SK-N-DZ (cell line): Measurements from ENCODE around the gene LDLRAP1.
A peak's percentile ranks its signal among the peaks of the same experiment; 100 is the strongest.

Source experiments
- DNase-seq: peaks from one replicate; pipeline ENCODE4 v3.0.0-alpha.2; 2015; ENCODE audit warnings: low spot score

Gene LDLRAP1

DNA sequence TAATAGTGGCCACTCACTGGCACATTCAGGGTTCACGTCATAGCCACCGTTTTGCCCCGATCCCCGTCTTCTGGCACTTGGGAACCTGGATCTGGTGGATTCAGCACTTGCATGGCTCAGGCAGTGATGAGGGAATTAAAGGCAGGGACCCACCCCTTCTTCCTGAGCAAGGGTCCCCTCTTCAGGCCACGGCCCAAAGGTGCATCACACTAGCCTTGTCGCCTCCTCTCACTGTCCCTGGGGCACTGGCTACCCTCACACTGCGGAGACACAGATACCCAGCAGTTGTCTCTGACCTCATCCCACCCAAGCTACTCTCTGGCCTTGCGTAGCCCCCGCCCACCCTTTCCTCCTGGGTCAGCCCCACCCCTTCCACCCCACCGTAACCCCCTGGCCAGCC lies 19.9 kb upstream of the LDLRAP1 start:
- peak; percentile 55 for DNase-seq

DNA sequence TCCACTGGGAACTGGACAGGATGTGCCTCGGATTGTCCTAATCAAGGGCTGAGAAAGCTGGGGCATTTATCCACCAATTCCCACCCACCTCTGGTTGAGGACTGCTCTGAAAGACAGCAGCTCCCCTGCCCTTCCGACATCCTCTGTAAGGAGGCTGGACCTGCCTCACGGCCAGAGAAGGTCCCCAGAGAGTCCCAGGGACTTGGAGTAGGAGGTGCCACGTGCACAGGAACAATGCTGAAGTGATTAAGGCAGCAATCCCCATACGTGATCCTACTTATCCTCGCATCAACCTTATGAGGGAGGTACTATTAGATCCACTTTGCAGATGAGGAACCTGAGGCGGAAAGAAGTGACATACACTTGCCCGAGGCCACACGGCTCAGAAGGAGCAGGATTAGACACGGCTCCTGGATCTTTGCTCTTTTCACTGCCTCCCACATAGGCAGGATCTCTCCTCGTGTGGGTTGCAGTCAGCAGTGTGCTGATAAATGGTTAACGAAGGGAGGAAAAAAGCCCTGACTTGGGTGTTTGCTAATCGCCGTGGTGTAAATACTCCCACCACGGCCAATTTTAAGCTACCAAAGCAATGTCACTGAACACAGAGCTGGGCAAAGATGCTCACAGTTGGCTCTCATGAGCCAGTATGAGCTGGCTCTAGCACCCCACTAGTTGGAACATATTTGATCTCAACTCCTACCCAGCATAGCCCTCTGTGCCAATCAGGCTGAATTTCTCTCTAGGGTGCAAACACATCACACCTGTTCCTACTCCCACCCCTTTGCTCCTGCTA lies 18.6 kb upstream of the LDLRAP1 start:
- DNase-seq: no peak

GRCh38 chr1:25525361-25525688 lies 18.1 kb upstream of the LDLRAP1 start:
- DNase-seq: no peak

GRCh38 chr1:25526753-25527152 lies 16.7 kb upstream of the LDLRAP1 start:
- DNase-seq: no peak

- DNase-seq: no peak
Observed at GRCh38 chr1:25527226-25527846, 16.1 kb upstream of the LDLRAP1 start.

DNA sequence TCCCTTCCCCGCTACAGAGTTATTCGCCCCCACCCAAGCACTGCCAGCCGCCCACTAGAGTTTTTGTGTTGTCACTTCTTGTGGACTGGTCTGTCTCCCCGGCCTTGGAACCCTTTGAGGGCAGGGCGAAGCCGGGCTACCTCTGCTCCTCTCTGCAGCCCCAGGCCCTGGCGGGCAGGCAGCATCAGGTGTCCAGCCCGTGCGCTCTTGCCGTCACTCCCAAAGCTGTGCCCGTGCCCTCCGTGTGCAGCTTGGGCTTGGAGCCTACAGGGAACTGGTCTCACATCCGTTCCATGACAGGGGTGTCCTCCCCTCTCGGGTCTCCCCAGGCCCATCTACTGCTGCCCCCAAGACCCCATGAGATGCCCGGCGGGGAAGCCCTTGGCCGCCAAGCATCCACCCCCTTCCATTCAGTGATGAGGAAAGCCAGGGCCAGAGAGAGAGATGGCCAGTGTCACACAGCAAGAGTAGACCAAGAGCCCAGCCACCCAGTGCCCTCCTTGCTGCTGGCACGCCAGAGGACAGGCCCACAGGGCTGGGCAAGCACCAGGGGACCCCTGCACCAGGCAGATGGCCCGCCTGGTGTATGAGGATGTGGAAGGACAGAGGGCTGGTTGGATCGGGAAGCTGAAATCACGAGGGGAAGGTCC lies 15.3 kb upstream of the LDLRAP1 start:
- DNase-seq: no peak

- no peak for DNase-seq
Observed at GRCh38 chr1:25528881-25529517, 14.4 kb upstream of the LDLRAP1 start.

- no peak for DNase-seq
Observed at GRCh38 chr1:25529518-25530185, 13.8 kb upstream of the LDLRAP1 start.

- DNase-seq: no peak
Observed at GRCh38 chr1:25530186-25531081, 13.0 kb upstream of the LDLRAP1 start.

DNA sequence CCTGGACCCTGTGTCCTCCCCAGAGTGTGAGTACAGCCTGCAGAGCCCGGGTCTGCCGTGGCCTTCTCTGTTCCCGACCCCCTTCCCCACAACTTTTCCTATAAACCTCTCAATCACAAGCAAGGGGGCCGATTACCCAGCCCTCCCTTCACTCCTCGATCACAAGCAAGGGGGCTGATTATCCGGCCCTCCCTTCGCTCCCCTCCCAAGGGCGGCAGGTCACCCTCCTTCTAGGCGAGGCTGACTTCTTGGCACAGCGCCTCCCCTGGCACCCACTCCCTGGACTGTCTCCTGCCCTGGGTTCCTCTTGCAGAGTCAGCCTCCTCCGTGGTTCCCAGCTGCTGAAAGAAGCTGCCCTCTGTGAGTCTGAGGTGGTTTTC lies 12.3 kb upstream of the LDLRAP1 start:
- no peak for DNase-seq

DNA sequence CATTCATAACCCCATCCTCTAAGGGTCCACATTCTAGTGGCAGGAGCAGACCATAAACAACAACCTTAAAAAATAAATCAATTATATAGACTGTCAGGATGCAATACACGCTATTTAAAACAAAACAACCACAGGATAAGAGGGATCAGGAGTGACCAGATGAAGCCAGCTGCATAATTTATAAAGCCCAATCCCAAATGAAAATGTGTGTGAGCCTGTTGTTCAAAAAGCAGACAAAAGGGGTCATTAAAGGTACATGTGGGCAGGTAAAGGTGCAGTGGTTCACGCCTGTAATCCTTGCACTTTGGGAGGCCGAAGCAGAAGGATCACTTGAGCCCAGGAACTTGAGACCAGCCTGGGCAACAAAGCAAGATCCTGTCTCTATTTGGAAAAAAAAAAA lies 10.4 kb upstream of the LDLRAP1 start:
- no peak for DNase-seq

DNA sequence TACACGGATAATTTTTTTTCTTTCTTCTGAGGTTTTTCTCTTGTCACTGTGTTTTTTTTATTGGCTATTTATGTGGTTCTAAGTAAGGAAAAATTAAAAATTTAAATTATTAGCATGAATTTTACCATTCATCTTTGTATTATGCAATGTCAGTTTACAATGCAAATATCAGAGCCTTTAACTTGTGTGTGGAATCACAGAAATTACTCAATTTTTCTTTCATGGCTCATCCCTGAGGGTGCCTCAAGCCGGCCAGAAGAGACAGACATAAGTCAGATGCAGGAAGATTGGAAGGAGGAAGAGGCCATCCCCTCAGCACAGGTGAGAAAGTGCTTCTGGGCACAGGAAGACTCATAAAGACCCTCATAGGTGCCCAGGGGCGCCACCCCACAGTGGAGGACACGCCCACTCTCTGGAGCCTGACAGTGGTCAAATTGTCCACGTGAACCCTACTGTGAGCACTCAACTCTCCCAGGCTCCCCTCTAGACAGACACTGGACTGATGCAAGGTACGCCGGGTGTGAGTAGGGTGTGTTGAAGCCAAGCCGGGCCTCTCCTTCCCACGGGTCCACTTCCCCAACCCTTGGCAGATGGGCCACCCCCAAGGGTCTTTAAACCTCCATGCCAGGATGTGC lies 9.5 kb upstream of the LDLRAP1 start:
- DNase-seq: no peak

GRCh38 chr1:25534410-25534788 lies 9.0 kb upstream of the LDLRAP1 start:
- no peak for DNase-seq

GRCh38 chr1:25536124-25536523 lies 7.3 kb upstream of the LDLRAP1 start:
- no peak for DNase-seq

DNA sequence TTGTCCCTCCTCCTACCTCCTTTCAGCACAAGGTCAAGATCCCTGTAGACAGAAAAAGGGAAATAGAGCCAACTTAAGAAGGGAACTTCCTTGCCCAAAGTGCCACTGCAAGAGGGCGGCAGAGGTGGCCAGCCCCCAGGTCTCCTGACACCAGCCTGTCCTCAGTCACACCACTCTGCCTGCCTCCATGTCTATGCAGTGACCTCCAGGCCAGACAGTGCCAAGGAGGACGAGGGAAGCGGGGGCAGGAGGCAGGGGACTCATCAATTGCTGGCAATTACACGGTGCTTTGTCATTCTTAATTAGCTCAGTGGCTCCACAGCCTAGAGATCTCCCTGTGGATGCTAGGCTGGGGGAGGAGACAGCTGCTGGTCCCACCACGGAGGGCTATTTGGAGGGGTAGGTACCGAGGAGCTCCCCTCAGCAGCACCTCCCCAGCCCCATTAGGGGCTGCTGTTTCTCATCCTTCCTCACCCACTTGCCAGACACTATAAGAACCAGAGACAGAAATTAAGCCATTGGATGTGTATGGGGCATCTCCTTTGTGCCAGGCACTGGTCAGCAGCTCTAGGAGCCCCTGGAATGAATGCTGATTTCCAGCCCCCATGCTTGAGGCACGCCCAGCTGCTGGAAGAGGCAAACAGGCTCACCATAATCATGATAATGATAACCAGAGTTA lies 6.1 kb upstream of the LDLRAP1 start:
- DNase-seq: no peak

GRCh38 chr1:25538191-25538767 lies 5.1 kb upstream of the LDLRAP1 start:
- no peak for DNase-seq

DNA sequence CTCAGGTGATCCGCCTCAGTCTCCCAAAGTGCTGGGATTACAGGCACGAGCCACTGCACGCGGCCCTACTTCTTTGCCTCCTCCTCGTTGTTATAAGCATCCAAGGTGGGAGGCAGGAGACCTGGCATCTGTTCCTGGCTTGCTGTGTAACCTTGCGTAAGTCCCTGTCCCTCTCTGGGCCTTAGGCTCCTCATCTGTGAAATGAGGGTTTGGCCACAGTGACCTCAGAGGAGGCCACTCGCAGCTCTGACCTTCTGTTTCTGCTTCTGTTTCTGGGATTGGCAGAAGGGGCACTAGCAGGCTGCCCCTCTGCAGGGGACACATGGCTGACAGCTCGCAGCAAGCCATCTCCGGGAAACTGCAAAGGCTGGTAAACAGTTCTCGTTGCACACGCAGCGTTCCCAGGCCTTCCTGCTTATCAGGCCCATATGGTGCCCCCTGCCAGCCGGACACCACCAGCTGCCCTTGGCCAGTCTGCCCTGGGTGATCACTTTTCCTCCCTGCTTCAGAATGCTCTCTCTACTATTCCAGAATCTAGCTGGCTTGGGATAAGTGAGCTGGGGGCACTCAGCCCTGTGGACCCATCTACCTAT lies 2.6 kb upstream of the LDLRAP1 start:
- no peak for DNase-seq

DNA sequence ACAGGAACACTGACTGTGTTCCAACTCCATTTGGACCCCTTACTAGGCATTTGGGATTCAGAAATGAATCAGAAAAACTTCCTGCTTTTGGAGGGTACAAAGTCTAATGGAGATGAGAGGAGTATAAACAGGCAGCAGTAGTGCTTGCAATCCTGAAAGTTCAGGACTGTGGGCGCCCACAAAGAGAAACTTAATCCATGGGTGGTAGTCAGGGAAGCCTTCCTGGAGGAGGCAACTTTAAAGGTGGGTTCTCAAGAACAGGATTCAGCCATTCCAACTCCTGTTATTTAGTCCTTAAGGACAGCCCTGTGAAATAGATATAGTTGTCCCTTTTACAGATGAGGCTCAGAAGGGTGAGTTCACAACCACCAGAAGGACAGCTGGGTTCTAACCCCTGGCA lies 2.0 kb upstream of the LDLRAP1 start:
- no peak for DNase-seq
